ENCODE data around the gene RNF103. TPM values are rescaled to one million over a fixed set of nuclear protein-coding genes. Genes with fewer than 3 reads are reported as not detected.
A peak's percentile ranks its signal among the peaks of the same experiment; 100 is the strongest.

Gene RNF103
- total and polyA plus RNA-seq, 4 donors: 15.4 to 38.2 (median 19.4) TPM

DNA sequence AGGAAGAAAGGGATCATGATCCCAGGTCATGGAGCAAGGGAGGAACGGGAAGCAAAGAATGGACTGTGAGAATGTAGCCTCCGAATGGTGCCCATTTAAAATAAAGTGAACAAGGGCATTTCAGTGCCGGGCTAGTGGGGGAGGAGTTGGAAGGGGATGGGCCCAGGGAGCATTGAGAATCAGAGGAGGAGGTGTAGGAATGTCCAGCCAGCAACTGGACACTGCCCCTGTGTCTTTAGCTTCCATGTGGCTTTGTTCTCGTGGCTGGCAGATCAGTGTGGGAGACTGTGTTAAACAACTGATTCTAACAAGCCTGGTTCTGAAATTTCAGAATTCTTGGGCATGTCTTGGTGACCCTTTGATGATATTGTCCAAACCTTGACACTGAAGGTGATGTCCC, 1.4 kb upstream of the RNF103 start:
- no peak overlapping the region for H3K9ac ChIP-seq (ENCODE audit: low read depth in 1 of 2, low read length in 2 of 2)
- H3K27ac ChIP-seq (ENCODE audit: low read depth in 1 of 2, low read length in 2 of 2): peak overlapping the region in 1 of 2 donors; percentile 45
- no peak for DNase-seq (ENCODE audit: low spot score)
- H3K4me3 ChIP-seq (ENCODE audit: low read depth in 1 of 3, low read length in 3 of 3): no peak overlapping the region
- peaks cover 5 to 39% (median 15%) of the 10 kb centered on the region in 4 donors for H3K4me1 ChIP-seq (ENCODE audit: control insufficient read depth in 4 of 4, insufficient read depth in 4 of 4, low read length in 3 of 4)
- WGBS: 94% methylated on average over 4 of the region's 4 CpGs
- H3K36me3 ChIP-seq (ENCODE audit: control insufficient read depth in 4 of 4, insufficient read depth in 3 of 4, low read depth in 1 of 4, low read length in 3 of 4): peaks cover 0 to 1% (median 0%) of the 10 kb centered on the region in 4 donors
- TF ChIP-seq HNF4A (conservative IDR thresholded peaks at IDR 0.05): no peak
- TF ChIP-seq YY1 (IDR thresholded peaks at IDR 0.05): no peak
- no peak for TF ChIP-seq RXRA (IDR thresholded peaks at IDR 0.05)
- TF ChIP-seq, protein P1, sequence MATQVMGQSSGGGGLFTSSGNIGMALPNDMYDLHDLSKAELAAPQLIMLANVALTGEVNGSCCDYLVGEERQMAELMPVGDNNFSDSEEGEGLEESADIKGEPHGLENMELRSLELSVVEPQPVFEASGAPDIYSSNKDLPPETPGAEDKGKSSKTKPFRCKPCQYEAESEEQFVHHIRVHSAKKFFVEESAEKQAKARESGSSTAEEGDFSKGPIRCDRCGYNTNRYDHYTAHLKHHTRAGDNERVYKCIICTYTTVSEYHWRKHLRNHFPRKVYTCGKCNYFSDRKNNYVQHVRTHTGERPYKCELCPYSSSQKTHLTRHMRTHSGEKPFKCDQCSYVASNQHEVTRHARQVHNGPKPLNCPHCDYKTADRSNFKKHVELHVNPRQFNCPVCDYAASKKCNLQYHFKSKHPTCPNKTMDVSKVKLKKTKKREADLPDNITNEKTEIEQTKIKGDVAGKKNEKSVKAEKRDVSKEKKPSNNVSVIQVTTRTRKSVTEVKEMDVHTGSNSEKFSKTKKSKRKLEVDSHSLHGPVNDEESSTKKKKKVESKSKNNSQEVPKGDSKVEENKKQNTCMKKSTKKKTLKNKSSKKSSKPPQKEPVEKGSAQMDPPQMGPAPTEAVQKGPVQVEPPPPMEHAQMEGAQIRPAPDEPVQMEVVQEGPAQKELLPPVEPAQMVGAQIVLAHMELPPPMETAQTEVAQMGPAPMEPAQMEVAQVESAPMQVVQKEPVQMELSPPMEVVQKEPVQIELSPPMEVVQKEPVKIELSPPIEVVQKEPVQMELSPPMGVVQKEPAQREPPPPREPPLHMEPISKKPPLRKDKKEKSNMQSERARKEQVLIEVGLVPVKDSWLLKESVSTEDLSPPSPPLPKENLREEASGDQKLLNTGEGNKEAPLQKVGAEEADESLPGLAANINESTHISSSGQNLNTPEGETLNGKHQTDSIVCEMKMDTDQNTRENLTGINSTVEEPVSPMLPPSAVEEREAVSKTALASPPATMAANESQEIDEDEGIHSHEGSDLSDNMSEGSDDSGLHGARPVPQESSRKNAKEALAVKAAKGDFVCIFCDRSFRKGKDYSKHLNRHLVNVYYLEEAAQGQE (IDR thresholded peaks at IDR 0.05): no peak
- TF ChIP-seq, protein P2, sequence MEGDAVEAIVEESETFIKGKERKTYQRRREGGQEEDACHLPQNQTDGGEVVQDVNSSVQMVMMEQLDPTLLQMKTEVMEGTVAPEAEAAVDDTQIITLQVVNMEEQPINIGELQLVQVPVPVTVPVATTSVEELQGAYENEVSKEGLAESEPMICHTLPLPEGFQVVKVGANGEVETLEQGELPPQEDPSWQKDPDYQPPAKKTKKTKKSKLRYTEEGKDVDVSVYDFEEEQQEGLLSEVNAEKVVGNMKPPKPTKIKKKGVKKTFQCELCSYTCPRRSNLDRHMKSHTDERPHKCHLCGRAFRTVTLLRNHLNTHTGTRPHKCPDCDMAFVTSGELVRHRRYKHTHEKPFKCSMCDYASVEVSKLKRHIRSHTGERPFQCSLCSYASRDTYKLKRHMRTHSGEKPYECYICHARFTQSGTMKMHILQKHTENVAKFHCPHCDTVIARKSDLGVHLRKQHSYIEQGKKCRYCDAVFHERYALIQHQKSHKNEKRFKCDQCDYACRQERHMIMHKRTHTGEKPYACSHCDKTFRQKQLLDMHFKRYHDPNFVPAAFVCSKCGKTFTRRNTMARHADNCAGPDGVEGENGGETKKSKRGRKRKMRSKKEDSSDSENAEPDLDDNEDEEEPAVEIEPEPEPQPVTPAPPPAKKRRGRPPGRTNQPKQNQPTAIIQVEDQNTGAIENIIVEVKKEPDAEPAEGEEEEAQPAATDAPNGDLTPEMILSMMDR (IDR thresholded peaks at IDR 0.05; ENCODE audit: low read depth, low read length, missing input control): no peak
- TF ChIP-seq EGR1 (IDR thresholded peaks at IDR 0.05; ENCODE audit: low read depth in 2 of 2): no peak
- no peak for TF ChIP-seq TAF1 (conservative IDR thresholded peaks at IDR 0.05)
- no peak for TF ChIP-seq FOXA2 (IDR thresholded peaks at IDR 0.05)
- no peaks in the 10 kb centered on the region for H3K27me3 ChIP-seq (ENCODE audit: control insufficient read depth in 4 of 4, insufficient read depth in 4 of 4, low read length in 3 of 4)
- H3K9me3 ChIP-seq (ENCODE audit: control insufficient read depth in 4 of 4, low read length in 3 of 4): no peaks in the 10 kb centered on the region

DNA sequence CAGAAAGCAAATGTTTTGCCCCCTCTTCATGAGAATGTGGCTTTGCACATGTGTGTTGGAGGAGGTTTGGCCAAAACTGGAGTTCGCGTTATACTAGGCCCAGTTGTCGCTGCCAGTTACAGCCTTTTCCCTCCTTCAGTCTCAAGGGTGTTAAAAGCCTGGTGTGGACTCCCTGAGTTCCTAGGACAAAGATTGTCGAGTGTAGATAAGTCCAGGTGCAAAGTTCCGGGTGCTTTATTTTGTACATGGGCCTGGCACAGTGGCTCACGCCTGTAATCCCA, 542 bp upstream of the RNF103 start:
- H3K9ac ChIP-seq (ENCODE audit: low read depth in 1 of 2, low read length in 2 of 2): peak overlapping the region; percentile 61 to 69
- WGBS: 65% methylated on average over 6 of the region's 6 CpGs
- peaks cover 0 to 5% (median 1%) of the 10 kb centered on the region in 4 donors for H3K36me3 ChIP-seq (ENCODE audit: control insufficient read depth in 4 of 4, insufficient read depth in 3 of 4, low read depth in 1 of 4, low read length in 3 of 4)
- H3K4me3 ChIP-seq (ENCODE audit: low read depth in 1 of 3, low read length in 3 of 3): peak overlapping the region in 1 of 3 donors; percentile 96
- DNase-seq (ENCODE audit: low spot score): no peak
- H3K27me3 ChIP-seq (ENCODE audit: control insufficient read depth in 4 of 4, insufficient read depth in 4 of 4, low read length in 3 of 4): no peaks in the 10 kb centered on the region
- peaks cover 4 to 36% (median 11%) of the 10 kb centered on the region in 4 donors for H3K4me1 ChIP-seq (ENCODE audit: control insufficient read depth in 4 of 4, insufficient read depth in 4 of 4, low read length in 3 of 4)
- no peaks in the 10 kb centered on the region for H3K9me3 ChIP-seq (ENCODE audit: control insufficient read depth in 4 of 4, low read length in 3 of 4)
- H3K27ac ChIP-seq (ENCODE audit: low read depth in 1 of 2, low read length in 2 of 2): peak overlapping the region; percentile 97 to 98
- TF ChIP-seq SP1 (IDR thresholded peaks at IDR 0.05) (no peak), HNF4A (conservative IDR thresholded peaks at IDR 0.05) (peak in 1 of 2 donors; percentile 46)
- TF ChIP-seq, protein P3, sequence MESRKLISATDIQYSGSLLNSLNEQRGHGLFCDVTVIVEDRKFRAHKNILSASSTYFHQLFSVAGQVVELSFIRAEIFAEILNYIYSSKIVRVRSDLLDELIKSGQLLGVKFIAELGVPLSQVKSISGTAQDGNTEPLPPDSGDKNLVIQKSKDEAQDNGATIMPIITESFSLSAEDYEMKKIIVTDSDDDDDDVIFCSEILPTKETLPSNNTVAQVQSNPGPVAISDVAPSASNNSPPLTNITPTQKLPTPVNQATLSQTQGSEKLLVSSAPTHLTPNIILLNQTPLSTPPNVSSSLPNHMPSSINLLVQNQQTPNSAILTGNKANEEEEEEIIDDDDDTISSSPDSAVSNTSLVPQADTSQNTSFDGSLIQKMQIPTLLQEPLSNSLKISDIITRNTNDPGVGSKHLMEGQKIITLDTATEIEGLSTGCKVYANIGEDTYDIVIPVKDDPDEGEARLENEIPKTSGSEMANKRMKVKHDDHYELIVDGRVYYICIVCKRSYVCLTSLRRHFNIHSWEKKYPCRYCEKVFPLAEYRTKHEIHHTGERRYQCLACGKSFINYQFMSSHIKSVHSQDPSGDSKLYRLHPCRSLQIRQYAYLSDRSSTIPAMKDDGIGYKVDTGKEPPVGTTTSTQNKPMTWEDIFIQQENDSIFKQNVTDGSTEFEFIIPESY (IDR thresholded peaks at IDR 0.05): peak; percentile 10

DNA sequence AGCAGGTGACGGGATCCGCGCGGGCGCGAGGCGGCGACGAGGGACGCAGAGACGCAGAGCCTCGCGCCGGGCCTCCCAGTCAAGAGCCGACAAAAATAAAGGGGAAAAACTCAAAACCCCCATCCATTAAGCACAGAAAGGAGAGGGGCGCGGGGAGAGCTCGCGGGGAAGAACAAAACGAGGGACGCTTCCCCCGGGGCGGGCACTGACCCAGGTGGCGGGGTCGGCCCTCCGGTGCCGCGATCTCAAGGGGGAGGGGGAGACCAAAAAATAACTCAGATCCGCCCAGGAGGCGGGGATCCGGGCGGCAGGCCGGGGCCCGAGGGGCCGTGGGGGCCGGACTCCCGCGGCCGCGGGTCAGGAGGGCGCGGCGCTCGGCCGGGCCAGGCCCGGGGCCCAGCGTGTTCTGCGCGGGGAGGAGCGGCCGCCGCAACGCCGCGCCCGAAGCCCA, 597 bp downstream of the RNF103 start:
- Histone ChIP-seq H3K27ac (ENCODE audit: low read depth in 1 of 2, low read length in 2 of 2) (peak overlapping the region; percentile 97 to 98), H3K9me3 (ENCODE audit: control insufficient read depth in 4 of 4, low read length in 3 of 4) (no peaks in the 10 kb centered on the region), H3K4me1 (ENCODE audit: control insufficient read depth in 4 of 4, insufficient read depth in 4 of 4, low read length in 3 of 4) (peaks cover 4 to 29% (median 8%) of the 10 kb centered on the region in 4 donors), H3K36me3 (ENCODE audit: control insufficient read depth in 4 of 4, insufficient read depth in 3 of 4, low read depth in 1 of 4, low read length in 3 of 4) (peaks cover 0 to 12% (median 5%) of the 10 kb centered on the region in 4 donors), H3K4me3 (ENCODE audit: low read depth in 1 of 3, low read length in 3 of 3) (peak overlapping the region; percentile 60 to 96 (median 95)), H3K9ac (ENCODE audit: low read depth in 1 of 2, low read length in 2 of 2) (peak overlapping the region; percentile 89 to 97), H3K27me3 (ENCODE audit: control insufficient read depth in 4 of 4, insufficient read depth in 4 of 4, low read length in 3 of 4) (no peaks in the 10 kb centered on the region)
- under 1% methylated on average over 56 of the region's 56 CpGs for WGBS
- DNase-seq (ENCODE audit: low spot score): peak; percentile 72
- TF ChIP-seq, protein P4, sequence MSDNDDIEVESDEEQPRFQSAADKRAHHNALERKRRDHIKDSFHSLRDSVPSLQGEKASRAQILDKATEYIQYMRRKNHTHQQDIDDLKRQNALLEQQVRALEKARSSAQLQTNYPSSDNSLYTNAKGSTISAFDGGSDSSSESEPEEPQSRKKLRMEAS (IDR thresholded peaks at IDR 0.05): no peak
- TF ChIP-seq YY1 (IDR thresholded peaks at IDR 0.05): peak; percentile 4

All from liver (tissue), 9 donors.